ENCODE measurements around the gene SAMD10.
"Not testable (repeated sequence)": the region's sequence is repeated elsewhere in the genome, so short reads cannot be mapped to it uniquely, and the experiment has no call there.

SAMD10 gene

GRCh38 chr20:64001607-64002011, 22.2 kb upstream of the SAMD10 start:
- no peak for DNase-seq

- no peak for DNase-seq
Observed at GRCh38 chr20:64000906-64001305, 21.5 kb upstream of the SAMD10 start.

GRCh38 chr20:63982937-63983336, 3.5 kb upstream of the SAMD10 start:
- DNase-seq = no peak

- DNase-seq = peak; percentile 98
Observed at GRCh38 chr20:63980806-63981728, 1.6 kb upstream of the SAMD10 start, which contains the start of gene PRPF6. Gene PRPF6 (plus strand): TSS chr20:63981132. CDS start chr20:63981246, 114 bp downstream.

GRCh38 chr20:63980317-63980805, 919 bp upstream of the SAMD10 start:
- peak; percentile 65 for DNase-seq

GRCh38 chr20:63979229-63979556, 249 bp downstream of the SAMD10 start:
- DNase-seq = no peak

- peak; percentile 91 for DNase-seq
Observed at GRCh38 chr20:63978319-63979228, 868 bp downstream of the SAMD10 start.

- peak; percentile 91 for DNase-seq
Observed at GRCh38 chr20:63977739-63978276, 1.6 kb downstream of the SAMD10 start.

- DNase-seq = no peak
Observed at GRCh38 chr20:63976980-63977738, 2.3 kb downstream of the SAMD10 start.

GRCh38 chr20:63976511-63976910, 2.9 kb downstream of the SAMD10 start:
- DNase-seq = peak; percentile 58

GRCh38 chr20:63974402-63975200, 4.8 kb downstream of the SAMD10 start:
- DNase-seq = no peak

GRCh38 chr20:63973636-63974401, 5.6 kb downstream of the SAMD10 start:
- DNase-seq = peak; percentile 85

- no peak for DNase-seq
Observed at GRCh38 chr20:63973160-63973479, 6.3 kb downstream of the SAMD10 start.

- DNase-seq = no peak
Observed at GRCh38 chr20:63972312-63973159, 6.9 kb downstream of the SAMD10 start.

GRCh38 chr20:63971960-63972311, 7.5 kb downstream of the SAMD10 start:
- not testable (repeated sequence) for DNase-seq

- DNase-seq = no peak
Observed at GRCh38 chr20:63970714-63971431, 8.6 kb downstream of the SAMD10 start.

- DNase-seq = peak; percentile 83
Observed at GRCh38 chr20:63969838-63970713, 9.4 kb downstream of the SAMD10 start, which contains the start of gene ZNF512B. Gene ZNF512B (minus strand): TSS chr20:63969930. CDS start chr20:63967950, 1,980 bp downstream.
